HepG2 (cell line): Measurements from ENCODE around the gene ADAMTS13.

Experiments used
- BRCA1 ChIP-seq: sonication (generic); formaldehyde crosslinking; IDR thresholded peaks from 2 replicates; pipeline ENCODE4 v1.4.0; 2020; ENCODE audit warnings: missing genetic modification reagents
- CHCHD3 ChIP-seq: sonication (generic); formaldehyde crosslinking; IDR thresholded peaks from 2 replicates; pipeline ENCODE4 v1.8.0; 2022; ENCODE audit warnings: mild to moderate bottlenecking, missing genetic modification reagents, moderate library complexity
- TCF12 ChIP-seq, 2 experiments: fragments of 450-650 bp in 1 of 2; sonication (generic) in 1 of 2; formaldehyde crosslinking in 1 of 2; IDR thresholded peaks; 2 replicates each; pipeline versions ENCODE4 v1.6.1 to v1.8.0; 2017 to 2022; ENCODE audit warnings: antibody characterized with exemption in 1 of 2, mild to moderate bottlenecking in 1 of 2, missing genetic modification reagents in 1 of 2, moderate library complexity in 1 of 2
- TFDP2 ChIP-seq: sonication (generic); formaldehyde crosslinking; IDR thresholded peaks from 2 replicates; pipeline ENCODE4 v1.4.0; 2020; ENCODE audit warnings: missing genetic modification reagents
- ZBTB34 ChIP-seq: sonication (generic); formaldehyde crosslinking; IDR thresholded peaks from 2 replicates; pipeline ENCODE4 v1.8.0; 2022; ENCODE audit warnings: mild to moderate bottlenecking, missing genetic modification reagents
- TF ChIP-seq, protein P1 (sequence below): sonication (generic); formaldehyde crosslinking; IDR thresholded peaks from 2 replicates; pipeline ENCODE4 v1.5.0; 2020; ENCODE audit warnings: mild to moderate bottlenecking, missing genetic modification reagents, moderate library complexity
- TF ChIP-seq, protein P2 (sequence below): sonication (generic); formaldehyde crosslinking; IDR thresholded peaks from 2 replicates; pipeline ENCODE4 v1.4.0; 2020; ENCODE audit warnings: mild to moderate bottlenecking, missing genetic modification reagents, borderline replicate concordance
- TF ChIP-seq, protein P3 (sequence below): sonication (generic); formaldehyde crosslinking; IDR thresholded peaks from 2 replicates; pipeline ENCODE4 v1.5.1; 2020; ENCODE audit warnings: missing genetic modification reagents, mild to moderate bottlenecking, borderline replicate concordance

DNA sequence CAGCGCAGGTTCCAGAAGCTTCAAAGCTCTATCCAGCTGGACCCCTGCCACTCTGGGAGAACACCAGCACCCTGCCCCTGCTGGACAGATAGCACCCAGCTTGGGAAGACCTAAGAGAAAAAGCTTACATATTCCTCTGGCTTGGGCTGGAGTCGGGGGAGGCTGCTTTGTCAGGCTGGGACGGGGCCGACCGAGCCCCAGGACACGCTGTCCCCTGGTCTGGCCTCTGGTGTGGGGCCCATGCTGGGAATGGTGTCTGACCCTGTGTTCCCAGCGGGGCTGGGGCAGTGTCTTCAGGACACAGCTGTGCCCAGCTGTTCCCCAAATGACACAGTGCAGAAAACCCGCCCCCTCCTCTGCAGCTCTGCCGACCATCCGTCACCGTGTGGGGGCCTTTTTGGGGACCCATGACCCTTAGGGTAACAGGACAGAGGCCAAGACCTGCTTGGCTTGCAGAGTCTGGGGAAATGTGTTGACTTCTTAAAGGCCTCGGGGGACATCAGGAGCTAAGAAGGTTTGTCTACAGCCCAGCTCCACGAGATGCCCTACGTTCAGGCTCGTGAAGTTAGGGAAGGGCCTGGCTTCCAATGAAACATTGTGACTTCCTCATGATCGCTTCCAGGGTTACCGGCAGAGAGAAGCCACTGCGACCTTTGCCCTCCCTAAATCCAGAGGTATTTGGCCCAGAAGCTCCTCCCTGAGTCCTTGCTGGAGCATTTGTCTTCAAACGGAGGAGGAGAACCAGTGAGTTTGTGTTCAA lies 77.1 kb downstream of the ADAMTS13 start:
- TF ChIP-seq ZBTB34 = no peak
- no peak for TF ChIP-seq TFDP2 (CRISPR knock-in tag)
- TF ChIP-seq, protein P1, sequence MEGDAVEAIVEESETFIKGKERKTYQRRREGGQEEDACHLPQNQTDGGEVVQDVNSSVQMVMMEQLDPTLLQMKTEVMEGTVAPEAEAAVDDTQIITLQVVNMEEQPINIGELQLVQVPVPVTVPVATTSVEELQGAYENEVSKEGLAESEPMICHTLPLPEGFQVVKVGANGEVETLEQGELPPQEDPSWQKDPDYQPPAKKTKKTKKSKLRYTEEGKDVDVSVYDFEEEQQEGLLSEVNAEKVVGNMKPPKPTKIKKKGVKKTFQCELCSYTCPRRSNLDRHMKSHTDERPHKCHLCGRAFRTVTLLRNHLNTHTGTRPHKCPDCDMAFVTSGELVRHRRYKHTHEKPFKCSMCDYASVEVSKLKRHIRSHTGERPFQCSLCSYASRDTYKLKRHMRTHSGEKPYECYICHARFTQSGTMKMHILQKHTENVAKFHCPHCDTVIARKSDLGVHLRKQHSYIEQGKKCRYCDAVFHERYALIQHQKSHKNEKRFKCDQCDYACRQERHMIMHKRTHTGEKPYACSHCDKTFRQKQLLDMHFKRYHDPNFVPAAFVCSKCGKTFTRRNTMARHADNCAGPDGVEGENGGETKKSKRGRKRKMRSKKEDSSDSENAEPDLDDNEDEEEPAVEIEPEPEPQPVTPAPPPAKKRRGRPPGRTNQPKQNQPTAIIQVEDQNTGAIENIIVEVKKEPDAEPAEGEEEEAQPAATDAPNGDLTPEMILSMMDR (CRISPR knock-in tag) = no peak
- TF ChIP-seq CHCHD3 = no peak
- TF ChIP-seq TCF12 (IDR thresholded peaks at IDR 0.05) = no peak
- TF ChIP-seq TCF12 (CRISPR knock-in tag; IDR thresholded peaks at IDR 0.05) = no peak
- TF ChIP-seq, protein P2, sequence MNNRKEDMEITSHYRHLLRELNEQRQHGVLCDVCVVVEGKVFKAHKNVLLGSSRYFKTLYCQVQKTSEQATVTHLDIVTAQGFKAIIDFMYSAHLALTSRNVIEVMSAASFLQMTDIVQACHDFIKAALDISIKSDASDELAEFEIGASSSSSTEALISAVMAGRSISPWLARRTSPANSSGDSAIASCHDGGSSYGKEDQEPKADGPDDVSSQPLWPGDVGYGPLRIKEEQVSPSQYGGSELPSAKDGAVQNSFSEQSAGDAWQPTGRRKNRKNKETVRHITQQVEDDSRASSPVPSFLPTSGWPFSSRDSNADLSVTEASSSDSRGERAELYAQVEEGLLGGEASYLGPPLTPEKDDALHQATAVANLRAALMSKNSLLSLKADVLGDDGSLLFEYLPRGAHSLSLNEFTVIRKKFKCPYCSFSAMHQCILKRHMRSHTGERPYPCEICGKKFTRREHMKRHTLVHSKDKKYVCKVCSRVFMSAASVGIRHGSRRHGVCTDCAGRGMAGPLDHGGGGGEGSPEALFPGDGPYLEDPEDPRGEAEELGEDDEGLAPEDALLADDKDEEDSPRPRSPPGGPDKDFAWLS (CRISPR knock-in tag) = no peak
- TF ChIP-seq, protein P3, sequence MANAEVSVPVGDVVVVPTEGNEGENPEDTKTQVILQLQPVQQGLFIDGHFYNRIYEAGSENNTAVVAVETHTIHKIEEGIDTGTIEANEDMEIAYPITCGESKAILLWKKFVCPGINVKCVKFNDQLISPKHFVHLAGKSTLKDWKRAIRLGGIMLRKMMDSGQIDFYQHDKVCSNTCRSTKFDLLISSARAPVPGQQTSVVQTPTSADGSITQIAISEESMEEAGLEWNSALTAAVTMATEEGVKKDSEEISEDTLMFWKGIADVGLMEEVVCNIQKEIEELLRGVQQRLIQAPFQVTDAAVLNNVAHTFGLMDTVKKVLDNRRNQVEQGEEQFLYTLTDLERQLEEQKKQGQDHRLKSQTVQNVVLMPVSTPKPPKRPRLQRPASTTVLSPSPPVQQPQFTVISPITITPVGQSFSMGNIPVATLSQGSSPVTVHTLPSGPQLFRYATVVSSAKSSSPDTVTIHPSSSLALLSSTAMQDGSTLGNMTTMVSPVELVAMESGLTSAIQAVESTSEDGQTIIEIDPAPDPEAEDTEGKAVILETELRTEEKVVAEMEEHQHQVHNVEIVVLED (CRISPR knock-in tag) = no peak
- TF ChIP-seq BRCA1 = no peak
